NCI-H526 treated with DMSO at 0.1 percent for 48 hours (cell line): ENCODE data around the gene ZNRD2.
"Not testable (repeated sequence)": the region's sequence is repeated elsewhere in the genome, so short reads cannot be mapped to it uniquely, and the experiment has no call there.

ENCODE experiments used
- DNase-seq: peaks from one replicate; lab custom pipeline; 2025; lab: John Stamatoyannopoulos, UW

Gene ZNRD2

DNA sequence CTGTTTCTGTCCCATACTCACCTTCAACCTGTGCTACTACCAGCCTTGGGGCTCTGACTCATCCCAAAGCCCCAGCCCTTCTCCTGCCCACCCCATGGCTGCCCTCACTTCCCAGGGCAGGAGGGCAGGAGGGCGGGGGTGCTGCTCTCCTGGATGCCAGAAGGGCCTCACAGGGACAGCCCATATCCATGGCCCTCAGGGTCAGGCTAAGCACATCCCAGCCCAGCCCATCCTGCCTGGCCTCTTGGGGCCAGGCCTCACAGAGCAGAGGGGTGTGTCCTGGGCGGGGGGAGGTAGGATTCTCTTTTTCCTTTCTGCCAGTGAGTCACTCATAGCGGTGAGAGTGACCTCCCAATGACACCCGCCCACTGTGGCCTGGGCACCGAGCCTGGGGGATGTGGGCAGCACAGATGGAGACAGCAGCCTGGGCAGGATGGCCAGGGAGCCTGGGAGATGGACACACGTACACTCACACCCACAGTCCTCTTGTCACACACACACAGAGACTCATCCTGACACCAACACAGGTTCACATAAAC, 14.5 kb upstream of the ZNRD2 start:
- no peak for DNase-seq

DNA sequence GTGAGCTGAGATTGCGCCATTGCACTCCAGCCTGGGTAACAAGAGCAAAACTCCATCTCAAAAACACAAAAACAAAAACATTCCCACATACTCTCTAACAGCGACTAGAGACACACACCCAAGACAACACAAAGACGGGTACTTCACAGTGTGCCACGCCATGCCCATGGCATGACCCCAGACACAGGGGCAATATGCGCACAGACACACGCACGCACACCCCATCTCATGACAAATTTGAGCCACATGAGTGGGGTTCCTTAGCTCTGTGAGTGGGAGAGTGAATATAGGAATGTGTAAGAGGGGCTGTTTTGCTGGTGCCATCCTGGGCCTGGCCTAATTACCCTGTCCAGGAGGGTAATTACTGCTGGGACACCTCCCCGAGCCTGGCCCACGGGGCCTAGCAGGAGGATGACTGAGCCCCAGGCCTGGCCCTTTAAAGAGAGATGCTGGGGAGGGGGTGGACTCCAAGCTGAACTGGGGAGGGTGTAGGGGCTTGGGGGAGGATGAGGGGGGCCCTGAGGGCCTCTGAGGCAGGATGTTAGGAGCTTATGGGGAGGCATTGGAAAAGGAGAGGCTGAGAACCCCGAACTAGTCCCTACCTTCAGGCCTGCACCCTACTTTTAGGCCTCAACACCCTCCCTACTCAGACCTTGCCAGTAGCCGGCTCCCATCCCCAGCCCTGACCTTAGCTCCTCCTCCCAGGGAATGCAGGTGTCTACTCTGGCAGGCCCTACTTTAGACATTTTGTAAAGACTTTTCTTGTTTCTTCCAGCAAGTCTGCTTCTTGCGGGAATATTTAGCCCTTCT, 13.6 kb upstream of the ZNRD2 start:
- DNase-seq, result no peak

DNA sequence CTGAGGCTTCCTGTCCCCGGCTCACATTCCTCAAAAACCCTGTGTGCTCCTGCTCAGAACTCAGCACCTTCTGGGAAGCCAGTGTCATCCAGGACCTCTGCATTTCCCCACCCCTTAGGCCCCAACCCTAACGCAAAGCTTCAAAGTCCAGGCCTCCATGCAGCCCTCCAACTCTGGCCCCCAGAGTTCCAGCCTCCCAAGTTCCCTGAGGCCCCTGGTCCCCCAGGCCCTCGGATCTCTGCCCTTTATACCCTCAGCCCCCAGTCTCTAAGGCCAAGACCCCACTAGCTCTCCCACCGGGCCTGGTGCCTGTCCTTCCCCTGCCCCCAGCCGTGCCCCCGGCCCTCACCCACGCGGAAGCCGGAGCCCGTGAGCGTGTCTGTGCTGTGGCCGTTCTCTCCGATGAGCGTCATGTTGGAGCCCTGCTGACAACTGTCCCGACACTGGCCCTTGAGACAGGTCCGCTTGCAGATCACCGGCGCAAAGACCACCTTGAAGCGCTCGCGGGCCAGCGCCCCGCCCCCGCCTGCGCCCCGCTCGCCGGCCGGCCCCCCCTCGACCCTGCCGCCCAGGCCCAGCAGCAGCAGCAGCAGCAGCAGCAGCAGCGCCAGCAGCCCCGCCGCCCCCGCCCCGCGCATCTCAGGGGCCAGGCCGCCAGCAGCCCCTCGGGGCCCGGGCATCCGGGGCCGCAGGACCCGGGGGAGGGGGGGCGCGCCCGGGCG, 12.8 kb upstream of the ZNRD2 start:
- no peak for DNase-seq

DNA sequence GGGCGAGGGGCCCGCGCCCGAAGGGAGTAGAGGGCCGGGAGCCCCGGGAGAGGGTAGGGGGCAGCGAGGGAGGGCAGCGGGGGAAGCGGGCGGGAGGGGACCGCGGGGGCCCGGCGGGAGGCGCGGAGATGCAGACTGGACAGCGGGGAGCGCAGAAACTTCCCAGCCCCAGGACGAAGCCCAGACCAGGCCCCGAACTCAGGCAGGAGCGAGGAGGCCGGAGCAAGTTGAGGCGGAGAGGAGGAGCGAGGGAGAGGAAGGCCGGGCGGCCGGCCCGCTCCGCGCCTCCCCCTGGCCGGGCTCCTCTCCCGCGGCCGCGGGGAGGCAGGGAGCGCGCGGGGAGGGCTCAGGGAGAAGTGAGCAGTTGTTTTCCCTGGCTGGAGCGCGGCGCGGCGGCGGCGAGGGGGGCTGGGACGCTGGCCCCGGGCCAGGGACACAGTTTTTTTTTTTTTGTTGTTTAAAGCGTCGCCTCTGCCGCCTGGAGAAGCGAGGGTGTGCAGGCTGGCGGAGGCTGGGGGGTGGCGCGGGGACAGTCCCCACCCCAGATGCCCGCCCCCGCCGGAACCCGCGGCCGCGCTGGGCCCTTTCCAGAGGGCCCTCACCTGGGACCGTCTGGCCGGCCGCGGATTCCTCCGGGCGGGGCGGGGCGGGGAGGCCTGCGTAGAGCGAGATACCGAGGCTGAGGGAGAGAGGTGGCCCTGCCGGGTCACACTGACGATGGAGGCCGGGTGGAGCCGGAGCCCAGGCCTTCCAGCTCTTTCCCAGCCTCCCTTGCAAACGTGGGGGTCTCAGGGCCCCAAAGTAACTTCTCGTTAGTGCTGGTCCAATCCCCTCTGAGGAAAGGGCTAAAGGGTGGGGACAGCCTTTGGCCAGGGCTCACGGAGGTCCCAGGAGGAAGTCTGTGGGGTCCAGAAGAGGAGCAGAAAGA, 12.0 kb upstream of the ZNRD2 start, which contains the start of gene LTBP3:
TSS of gene LTBP3 (minus strand) at position 358 of the 928 bp plus-strand sequence. CDS start 400 bp downstream, outside the sequence.
- no peak for DNase-seq

DNA sequence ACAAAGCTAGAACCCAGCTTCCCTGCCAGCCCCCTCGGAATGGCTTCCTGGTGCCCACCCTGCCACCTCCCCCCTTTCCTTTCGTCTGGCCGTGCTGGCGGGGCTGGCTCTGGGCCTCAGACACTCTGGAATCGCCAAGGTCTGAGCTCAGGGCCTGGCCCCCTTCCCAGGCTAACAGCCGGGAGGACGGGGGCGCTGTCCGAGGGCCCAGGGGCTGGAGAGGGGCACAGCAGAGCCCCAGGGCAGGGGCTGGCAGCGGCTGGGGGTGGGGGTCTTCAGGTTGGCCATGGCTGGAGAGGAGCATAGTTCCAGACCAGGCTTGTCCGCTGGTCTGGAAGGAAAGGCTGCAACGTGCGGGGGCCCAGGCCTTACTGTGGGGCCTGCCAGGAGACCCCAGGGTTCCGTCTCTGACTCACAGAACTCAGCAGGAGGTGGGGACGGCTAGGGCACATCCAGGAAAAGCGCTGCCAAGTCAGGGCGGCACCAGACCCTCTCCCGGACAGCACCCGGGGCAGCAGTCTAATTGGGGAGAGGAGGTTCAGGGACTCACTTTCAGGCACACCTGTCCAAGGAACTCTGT, 11.3 kb upstream of the ZNRD2 start:
- DNase-seq, result no peak

DNA sequence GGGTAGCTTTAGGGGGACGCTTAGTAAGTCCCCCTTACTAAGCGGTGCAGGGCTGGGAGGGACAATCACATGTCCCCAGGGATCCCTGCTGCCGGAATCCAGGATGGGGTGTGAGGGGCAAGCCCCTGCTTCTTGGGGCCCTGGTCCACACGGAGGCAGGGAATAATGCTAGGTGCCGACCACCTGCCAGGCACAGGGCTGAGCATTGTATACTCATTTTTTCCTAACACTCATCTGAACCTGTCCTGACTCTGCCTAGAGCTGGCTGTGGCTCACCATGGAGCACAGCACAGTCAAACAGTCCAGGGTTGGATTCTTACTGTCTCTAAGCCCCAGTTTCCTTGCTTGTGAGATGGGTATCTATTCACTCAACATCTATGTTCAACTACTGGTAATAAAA, 10.7 kb upstream of the ZNRD2 start:
- DNase-seq, result no peak

DNA sequence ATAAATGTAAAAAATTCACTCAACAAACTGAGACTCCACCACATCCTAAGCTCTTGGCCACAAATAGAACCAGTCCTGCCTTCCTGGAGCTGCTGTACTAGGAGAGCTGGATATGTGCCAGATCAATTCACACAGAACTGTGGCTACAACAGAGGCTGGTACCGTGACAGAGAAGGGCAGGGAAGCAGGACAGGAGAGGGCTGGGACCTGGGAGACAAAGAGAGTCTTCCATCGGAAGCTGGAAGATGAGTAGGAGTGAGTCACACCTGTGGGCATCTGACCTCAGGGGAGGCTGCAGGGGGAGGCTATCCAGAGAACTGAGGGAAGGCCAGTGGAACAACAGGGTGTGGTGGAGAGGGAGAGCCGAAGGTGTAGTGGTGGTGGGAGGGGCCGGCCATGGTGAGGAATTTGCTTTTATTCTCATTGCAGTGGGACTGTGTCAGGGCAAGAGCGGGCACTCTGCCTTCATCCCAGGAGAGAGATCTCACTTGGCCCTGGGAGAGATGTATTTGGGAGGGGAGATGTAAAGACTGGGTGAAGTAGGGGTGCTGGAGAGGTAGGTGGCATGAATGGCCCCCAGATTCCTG, 10.2 kb upstream of the ZNRD2 start:
- no peak for DNase-seq

DNA sequence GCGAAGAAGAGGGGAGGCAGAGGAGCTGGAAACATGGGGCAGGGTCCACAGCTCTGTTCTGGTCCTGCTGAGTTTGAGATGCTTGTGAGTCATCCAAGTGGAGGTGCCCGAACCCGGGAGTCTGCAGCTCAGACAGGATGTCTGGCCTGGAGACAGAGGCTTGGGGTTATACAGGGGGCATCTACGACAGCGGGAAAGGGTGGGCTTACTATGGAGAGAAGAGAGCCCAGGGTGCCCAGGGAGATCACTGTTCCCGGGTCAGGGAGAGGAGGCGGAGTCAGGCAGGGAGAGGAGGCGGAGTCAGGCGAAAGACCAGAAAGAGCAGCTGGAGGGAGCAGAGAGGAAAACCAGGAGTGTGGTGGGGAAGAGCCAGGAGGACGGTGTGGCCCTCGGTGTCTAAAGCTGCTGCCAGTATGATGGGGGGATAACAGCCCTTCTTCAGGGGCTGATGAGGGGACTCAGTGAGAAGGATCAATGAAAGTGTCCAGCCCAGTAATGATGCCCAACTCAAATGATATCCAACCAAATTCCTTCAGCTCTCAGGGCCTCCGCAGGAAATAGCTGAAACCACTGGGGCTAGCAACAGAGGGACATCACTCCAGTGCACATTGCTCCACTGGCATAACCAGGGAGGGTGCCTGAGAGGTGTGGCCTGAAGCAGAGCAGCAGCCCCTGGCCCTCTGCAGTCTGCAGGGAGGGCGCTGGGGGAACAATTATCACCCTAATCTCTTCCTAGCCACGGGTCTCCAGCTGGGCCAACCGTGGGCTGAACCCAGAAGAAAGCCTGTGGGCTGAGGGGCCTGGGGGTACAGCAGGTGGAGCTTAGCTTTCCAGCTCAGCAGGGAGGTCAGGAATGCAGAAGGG, 9.5 kb upstream of the ZNRD2 start:
- DNase-seq, result no peak

DNA sequence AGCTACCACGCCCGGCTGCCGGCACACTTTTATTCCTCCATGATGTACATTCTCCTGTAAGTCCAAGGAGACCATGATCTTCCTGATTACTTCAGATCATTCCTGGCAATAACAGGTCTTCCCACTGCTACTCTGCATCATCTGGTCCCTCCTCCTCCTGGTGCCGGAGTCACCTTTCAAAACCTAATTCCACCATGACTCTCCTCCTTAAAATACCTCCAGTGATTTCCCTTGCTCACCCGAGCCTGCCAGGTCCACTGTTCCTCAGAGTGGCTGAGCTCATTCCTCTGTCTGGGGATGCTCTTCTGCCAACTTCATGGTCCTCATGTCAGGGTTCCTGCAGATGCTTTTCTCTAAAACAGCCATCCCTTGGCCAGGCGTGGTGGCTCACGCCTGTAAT, 8.3 kb upstream of the ZNRD2 start:
- no peak for DNase-seq

DNA sequence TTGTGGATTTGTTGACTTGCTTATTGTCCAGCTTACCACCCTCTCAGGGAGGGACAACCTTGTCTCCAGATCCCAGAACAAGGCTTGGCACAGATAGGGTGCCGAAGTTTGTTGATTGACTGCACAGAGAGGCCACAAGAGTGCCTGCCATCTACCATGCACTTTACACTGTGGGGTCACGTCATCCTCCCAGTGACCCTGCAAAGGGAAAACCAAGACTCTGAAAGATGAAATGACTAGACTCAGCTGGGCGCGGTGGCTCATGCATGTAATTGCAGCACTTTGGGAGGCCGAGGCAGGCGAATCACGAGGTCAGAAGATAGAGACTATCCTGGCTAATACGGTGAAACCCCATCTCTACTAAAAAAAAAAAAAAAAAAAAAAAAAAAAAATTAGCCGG, 7.5 kb upstream of the ZNRD2 start:
- DNase-seq, result no peak

DNA sequence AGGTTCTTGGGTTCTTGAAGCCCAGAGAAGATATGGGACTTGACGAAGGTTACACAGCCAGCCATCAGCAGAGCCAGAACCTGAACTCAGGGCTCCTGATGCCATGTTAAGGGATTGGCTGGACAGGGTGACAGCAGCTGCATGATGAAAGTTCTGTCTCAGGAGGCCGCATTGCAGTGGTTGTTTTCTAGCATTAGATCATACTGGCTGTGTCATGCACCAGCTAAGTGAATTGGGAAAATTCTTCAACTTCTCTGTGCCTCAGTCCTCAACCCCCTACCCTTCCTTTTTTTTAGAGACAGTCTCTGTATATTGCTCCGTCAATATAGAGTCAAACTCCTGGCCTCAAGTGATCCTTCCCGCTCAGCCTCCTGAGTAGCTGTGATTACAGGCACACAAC, 6.7 kb upstream of the ZNRD2 start:
- no peak for DNase-seq

DNA sequence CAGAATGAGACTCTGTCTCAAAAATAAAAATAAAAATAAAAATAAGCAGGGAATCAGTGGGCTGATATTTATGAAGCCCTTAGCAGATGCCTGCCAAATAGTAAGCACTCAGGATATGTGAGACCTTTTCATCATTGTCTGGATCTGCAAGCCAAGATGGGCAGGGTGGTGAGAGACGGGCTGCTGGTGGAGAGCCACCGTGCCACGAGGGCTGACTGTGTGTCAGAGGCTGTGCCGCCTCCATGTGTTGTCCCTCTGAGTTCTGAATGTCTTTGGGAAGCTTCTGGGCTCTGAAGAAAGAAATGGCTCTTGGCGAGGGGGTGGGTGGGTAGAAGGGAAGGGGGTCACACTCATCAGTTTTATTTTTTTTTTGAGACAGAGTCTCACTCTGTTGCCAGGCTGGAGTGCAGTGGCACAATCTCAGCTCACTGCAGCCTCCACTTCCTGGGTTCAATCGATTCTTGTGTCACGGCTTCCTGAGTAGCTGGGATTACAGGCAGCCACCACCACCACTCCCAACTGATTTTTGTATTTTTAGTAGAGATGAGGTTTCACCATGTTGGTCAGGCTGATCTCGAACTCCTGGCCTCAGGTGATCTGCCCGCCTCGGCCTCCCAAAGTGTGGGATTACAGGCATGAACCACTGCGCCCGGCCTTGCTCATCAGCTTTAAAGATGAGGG, 5.3 kb upstream of the ZNRD2 start:
- DNase-seq, result not testable (repeated sequence)

DNA sequence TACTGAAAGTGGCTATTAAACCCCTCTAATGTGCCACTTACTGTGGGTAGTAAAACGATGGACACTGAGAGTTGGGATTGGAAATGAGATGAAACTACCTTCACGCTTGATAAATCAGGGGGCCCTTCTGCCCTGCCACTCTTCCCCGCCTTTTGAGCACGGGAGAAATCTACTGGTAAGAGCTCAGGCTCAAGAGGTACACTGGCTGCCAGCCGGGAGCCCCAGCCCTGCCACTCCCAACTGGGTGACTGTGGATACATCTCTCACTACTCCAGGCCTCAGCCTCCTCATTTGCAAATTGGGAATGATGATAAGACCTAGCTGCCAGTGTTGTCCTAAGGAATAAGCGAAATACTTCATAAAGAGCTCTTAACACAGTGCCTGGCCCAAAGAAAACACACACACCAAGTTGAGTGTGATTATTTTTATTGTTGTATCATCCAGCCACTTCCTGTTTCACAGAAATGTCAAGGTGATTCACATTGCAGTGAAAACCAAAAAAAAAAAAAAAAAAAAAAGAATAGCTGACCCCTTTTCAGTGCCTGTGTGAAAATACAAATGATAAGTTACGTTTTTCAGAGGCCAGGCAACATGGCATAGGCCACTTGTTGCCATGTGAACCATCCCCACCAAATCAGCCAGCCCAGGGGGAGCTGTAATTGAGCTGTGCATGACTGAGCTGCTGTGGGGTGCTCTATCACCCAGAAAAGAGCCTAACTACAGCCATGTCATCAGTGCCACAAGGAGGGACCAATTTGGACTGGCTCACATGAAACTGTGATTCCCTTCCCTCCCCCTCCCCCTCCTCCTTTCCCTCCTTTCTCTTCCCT, 4.4 kb upstream of the ZNRD2 start:
- no peak for DNase-seq

DNA sequence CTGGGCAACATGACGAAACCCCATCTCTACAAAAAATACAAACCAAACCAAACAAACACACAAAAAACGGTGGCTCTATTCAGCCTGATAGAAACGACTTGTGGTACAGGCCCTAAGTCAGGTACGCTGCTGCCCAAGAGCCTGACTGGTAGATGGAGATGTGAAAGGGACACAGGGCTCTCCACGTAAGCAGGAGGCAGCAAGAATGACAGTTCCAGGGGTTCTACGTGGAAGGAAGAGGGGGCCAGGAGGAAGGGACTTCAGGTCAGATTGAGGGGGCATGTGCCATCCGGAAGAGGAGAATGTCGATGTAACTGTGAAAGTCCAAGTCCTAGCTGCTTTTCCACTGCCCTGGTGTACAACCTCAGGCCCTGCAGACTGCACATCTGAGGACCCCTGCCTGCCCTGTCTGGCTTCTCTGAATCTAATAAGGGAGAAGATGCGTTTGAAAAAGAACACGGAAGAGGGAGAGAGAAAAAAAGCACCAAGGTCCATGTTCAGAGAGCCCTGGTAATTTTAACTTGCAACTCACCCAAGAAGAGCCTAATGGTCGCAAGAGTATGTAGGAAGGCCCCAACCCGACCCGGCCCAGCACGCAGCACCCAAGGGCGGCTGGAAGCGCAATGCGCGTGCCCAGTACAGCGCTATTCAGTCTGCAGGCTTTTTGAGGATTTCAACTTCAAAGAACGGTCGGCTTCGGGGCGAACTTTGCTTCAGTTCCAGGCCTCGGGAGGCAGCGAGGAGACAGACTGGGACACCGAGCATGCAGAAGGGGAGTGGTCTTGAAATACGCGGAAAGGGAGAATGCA, 909 bp upstream of the ZNRD2 start:
- DNase-seq, result no peak

DNA sequence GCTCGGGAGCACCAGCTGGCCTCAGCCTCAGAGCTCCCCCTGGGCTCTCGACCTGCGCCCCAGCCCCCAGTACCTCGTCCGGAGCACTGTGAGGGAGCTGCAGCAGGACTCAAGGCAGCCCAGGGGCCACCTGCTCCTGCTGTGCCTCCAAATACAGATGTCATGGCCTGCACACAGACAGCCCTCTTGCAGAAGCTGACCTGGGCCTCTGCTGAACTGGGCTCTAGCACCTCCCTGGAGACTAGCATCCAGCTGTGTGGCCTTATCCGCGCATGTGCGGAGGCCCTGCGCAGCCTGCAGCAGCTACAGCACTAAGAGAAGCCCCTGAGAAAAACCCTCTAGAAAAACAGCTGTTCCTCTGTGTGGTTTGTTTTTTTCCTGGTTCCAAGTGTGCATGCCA, 1.1 kb downstream of the ZNRD2 start:
- no peak for DNase-seq

DNA sequence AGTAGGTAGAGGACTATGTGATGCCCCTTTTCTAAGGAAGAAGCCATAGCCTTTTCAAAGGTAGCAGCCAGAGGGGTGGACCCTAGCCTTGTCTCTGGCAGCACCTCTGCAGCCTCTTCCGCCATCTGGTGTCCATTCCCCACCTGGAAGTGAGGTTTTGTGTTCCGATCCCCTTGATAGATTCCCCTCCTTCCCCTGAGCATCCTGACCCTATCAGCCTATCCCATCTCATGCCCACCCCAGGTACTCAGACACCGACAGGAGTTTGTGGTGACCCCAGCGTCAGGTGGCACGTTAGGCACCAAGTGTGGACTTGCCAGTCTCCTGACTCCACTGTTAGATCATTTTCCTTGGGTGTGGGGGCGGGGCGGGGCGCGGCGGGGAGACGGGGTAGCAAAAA, 1.7 kb downstream of the ZNRD2 start:
- DNase-seq, result peak; percentile 41

DNA sequence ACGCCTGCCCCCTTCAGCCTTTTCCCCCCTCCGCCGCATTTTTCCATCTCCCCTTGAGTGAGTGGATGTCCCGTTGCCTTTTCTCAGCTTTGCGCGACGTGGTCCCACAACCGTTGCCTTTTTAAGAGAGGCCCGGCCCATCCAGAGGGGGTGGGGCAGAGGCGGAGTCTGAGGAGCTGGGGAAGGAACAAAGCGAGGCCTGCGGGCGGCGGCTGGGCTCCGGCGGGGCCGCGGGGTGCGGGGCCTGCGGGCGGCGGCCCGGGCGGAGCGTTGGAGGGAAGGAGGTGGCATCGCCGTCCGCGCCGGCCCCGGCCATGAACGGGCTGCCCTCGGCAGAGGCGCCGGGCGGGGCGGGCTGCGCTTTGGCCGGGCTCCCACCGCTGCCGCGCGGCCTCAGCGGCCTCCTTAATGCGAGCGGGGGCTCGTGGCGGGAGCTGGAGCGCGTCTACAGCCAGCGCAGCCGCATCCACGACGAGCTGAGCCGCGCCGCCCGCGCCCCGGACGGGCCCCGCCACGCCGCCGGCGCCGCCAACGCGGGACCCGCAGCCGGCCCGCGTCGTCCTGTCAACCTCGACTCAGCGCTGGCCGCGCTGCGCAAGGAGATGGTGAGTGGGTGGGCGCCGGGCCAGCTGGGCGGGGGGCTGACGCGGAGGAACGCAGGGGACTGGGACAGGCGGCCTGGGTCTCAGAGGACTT, 2.2 kb downstream of the ZNRD2 start, which contains the start of gene FAM89B:
TSS of gene FAM89B (plus strand) at position 183 of the 696 bp plus-strand sequence. CDS start at position 315, 132 bp downstream.
- peak; percentile 68 for DNase-seq
